Hepatocyte (in vitro differentiated cells): ENCODE measurements around the gene MAS1.

ENCODE experiments used
- EZH2phosphoT487 ChIP-seq: fragments of 200-600 bp; sonication (generic); IDR thresholded peaks from one replicate; pipeline ENCODE4 v1.6.1; 2018; ENCODE audit warnings: antibody characterized with exemption, mild to moderate bottlenecking, low read depth, moderate library complexity; ENCODE audit not compliant: unreplicated experiment, severe bottlenecking
- TF ChIP-seq, protein P1 (sequence below): fragments of 200-600 bp; sonication (generic); IDR thresholded peaks from 2 replicates; pipeline ENCODE4 v1.5.1; 2016; ENCODE audit warnings: antibody characterized with exemption, mild to moderate bottlenecking; ENCODE audit not compliant: poor library complexity

DNA sequence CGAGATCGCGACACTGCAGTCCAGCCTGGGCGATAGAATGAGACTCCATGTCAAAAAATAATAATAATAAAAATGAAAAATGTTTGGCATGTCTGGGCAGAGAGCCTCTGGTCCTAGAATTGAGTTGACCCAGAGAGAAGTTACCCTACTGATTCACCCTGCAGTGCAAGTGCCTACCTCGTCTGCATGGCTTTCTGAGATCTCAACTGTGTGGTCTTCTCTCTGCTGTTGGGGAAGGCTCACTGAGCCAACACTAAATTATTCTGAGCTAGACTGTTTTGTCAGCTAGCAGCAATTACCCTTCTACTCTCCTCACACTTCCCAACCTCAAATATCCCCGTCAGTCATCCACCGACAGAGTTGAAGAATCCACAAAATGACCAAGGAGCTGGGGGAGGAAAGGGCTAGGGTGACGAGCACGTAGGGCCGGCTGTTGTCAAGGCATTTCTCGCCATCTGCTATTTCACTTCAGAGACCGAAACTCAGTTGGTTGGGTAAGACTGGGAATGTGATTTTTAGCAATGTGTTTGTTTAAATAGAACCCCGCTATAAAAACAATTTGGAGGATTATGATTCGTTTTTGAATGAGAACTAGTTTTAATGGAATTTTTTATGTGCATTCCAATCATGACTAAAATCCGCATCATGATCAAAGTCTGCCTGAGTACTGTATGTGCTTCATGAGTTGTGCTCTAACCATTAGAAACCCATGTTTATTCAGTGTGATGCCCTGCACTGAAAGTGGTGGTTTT is 9.4 kb downstream of the MAS1 start:
- TF ChIP-seq, protein P1, sequence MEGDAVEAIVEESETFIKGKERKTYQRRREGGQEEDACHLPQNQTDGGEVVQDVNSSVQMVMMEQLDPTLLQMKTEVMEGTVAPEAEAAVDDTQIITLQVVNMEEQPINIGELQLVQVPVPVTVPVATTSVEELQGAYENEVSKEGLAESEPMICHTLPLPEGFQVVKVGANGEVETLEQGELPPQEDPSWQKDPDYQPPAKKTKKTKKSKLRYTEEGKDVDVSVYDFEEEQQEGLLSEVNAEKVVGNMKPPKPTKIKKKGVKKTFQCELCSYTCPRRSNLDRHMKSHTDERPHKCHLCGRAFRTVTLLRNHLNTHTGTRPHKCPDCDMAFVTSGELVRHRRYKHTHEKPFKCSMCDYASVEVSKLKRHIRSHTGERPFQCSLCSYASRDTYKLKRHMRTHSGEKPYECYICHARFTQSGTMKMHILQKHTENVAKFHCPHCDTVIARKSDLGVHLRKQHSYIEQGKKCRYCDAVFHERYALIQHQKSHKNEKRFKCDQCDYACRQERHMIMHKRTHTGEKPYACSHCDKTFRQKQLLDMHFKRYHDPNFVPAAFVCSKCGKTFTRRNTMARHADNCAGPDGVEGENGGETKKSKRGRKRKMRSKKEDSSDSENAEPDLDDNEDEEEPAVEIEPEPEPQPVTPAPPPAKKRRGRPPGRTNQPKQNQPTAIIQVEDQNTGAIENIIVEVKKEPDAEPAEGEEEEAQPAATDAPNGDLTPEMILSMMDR: no peak
- TF ChIP-seq EZH2phosphoT487: no peak
